Endothelial cell of umbilical vein (primary cell): ENCODE measurements around the gene LNPEP. TPM values are rescaled to one million over a fixed set of nuclear protein-coding genes. Genes with fewer than 3 reads are reported as not detected.

Source experiments
- Bru-seq: library from RNA; stranded (reverse); fragments of 400-500 nt; gene quantifications from one replicate; lab custom pipeline; 2021; lab: Mats Ljungman, UMichigan
- BruChase-seq, 2 experiments: library from RNA; stranded (reverse); fragments of 400-500 nt; gene quantifications; one replicate each; lab custom pipeline; 2021; lab: Mats Ljungman, UMichigan
- BruUV-seq: library from RNA; stranded (reverse); fragments of 400-500 nt; replicated peaks from 2 replicates; lab custom pipeline; 2021; lab: Mats Ljungman, UMichigan
- CTCF ChIA-PET: fragments of 300-600, 350-600 bp; sonication (Branson Sonifier 250); formaldehyde crosslinking; loops from one replicate; lab custom pipeline; 2021; ENCODE audit warnings: antibody characterized with exemption, inconsistent platforms; lab: Charles Lee
- POLR2A ChIA-PET: fragments of 300-600, 350-600 bp; sonication (Branson Sonifier 250); formaldehyde crosslinking; loops from one replicate; lab custom pipeline; 2021; ENCODE audit warnings: antibody characterized with exemption, inconsistent platforms; lab: Charles Lee
- DNase-seq: peaks from one replicate; pipeline ENCODE4 v3.0.0-alpha.2; 2011; ENCODE audit warnings: low read depth, low spot score
- FAIRE-seq: peaks from 2 replicates; lab custom pipeline; 2011; peaks lifted over from hg19 to GRCh38; lab: Jason Lieb, UNC
- H2AFZ ChIP-seq: 2 replicates; pipeline ENCODE4 v1.6.0; 2012; ENCODE audit warnings: low read depth, low read length, control low read depth, inconsistent platforms
- H3K27ac ChIP-seq: 2 replicates; pipeline ENCODE4 v1.5.1; 2011; ENCODE audit warnings: low read depth, mild to moderate bottlenecking, control low read depth, low read length, moderate library complexity; ENCODE audit not compliant: insufficient read depth
- H3K27me3 ChIP-seq, 2 experiments: 2 replicates each; pipeline versions ENCODE4 v1.6.0 to v1.6.1; 2011; ENCODE audit warnings: low read length in 2 of 2, mixed read lengths in 1 of 2; ENCODE audit not compliant: control insufficient read depth in 2 of 2, insufficient read depth in 2 of 2
- H3K36me3 ChIP-seq, 2 experiments: 2 replicates in 1 of 2; 3 replicates in 1 of 2; pipeline ENCODE4 v1.5.1; 2011; ENCODE audit warnings: low read length in 2 of 2, mild to moderate bottlenecking in 1 of 2, moderate library complexity in 1 of 2; ENCODE audit not compliant: control insufficient read depth in 2 of 2, insufficient read depth in 2 of 2; ENCODE audit errors: extremely low read depth in 1 of 2
- H3K4me1 ChIP-seq: 3 replicates; pipeline ENCODE4 v1.5.1; 2011; ENCODE audit warnings: mild to moderate bottlenecking, low read length; ENCODE audit not compliant: control insufficient read depth, insufficient read depth; ENCODE audit errors: extremely low read depth
- H3K4me2 ChIP-seq: 2 replicates; pipeline ENCODE4 v1.6.1; 2011; ENCODE audit warnings: low read length, control low read depth, mixed read lengths; ENCODE audit not compliant: insufficient read depth
- H3K4me3 ChIP-seq, 3 experiments: fragments of 200-600 bp in 1 of 3; sonication (generic), shearing (Covaris generic) in 1 of 3; replicated peaks in 1 of 3; 2 replicates each; pipeline ENCODE4 v1.5.1; 2011 to 2016; ENCODE audit warnings: control low read depth in 3 of 3, low read length in 3 of 3, mild to moderate bottlenecking in 2 of 3, inconsistent platforms in 1 of 3, low read depth in 1 of 3, moderate library complexity in 1 of 3; ENCODE audit not compliant: insufficient read depth in 1 of 3
- H3K79me2 ChIP-seq: 2 replicates; pipeline ENCODE4 v1.6.0; 2012; ENCODE audit warnings: low read length, inconsistent platforms; ENCODE audit not compliant: control insufficient read depth, insufficient read depth
- H3K9ac ChIP-seq: replicated peaks from 2 replicates; pipeline ENCODE3; 2011; ENCODE audit warnings: low read length, control low read depth; ENCODE audit not compliant: insufficient read depth; ENCODE audit errors: extremely low read depth
- H3K9me1 ChIP-seq: replicated peaks from 3 replicates; pipeline ENCODE4 v1.6.0; 2011; ENCODE audit warnings: mild to moderate bottlenecking, low read length; ENCODE audit not compliant: control insufficient read depth, insufficient read depth; ENCODE audit errors: extremely low read depth
- H3K9me3 ChIP-seq: replicated peaks from 2 replicates; pipeline ENCODE4 v1.5.1; 2012; ENCODE audit warnings: low read length, inconsistent platforms; ENCODE audit not compliant: control insufficient read depth, insufficient read depth
- H4K20me1 ChIP-seq: replicated peaks from 2 replicates; pipeline ENCODE3; 2011; ENCODE audit warnings: mild to moderate bottlenecking, low read length; ENCODE audit not compliant: control insufficient read depth, insufficient read depth; ENCODE audit errors: extremely low read depth
- EZH2 ChIP-seq: IDR thresholded peaks from 2 replicates; pipeline ENCODE4 v1.6.1; 2012; ENCODE audit warnings: borderline replicate concordance, low read depth, mild to moderate bottlenecking, moderate library complexity, low read length, inconsistent platforms; ENCODE audit not compliant: severe bottlenecking
- FOS ChIP-seq: IDR thresholded peaks from 2 replicates; pipeline ENCODE4 v1.6.1; 2011; ENCODE audit warnings: mild to moderate bottlenecking, low read length, moderate library complexity, borderline replicate concordance; ENCODE audit not compliant: insufficient read depth
- GATA2 ChIP-seq: IDR thresholded peaks from 2 replicates; pipeline ENCODE4 v1.7.0; 2011; ENCODE audit warnings: low read depth, mild to moderate bottlenecking, moderate library complexity, mixed read lengths, low read length; ENCODE audit not compliant: insufficient read length, insufficient read depth
- JUN ChIP-seq: IDR thresholded peaks from 2 replicates; pipeline ENCODE4 v1.6.1; 2011; ENCODE audit warnings: borderline replicate concordance, low read depth; ENCODE audit not compliant: insufficient read length, insufficient read depth
- MYC ChIP-seq: IDR thresholded peaks from one replicate; pipeline ENCODE4 v1.6.1; 2011; ENCODE audit warnings: mild to moderate bottlenecking, low read depth, low read length
- POLR2A ChIP-seq: IDR thresholded peaks from 2 replicates; pipeline ENCODE4 v1.6.1; 2012; ENCODE audit warnings: low read depth, mild to moderate bottlenecking, control low read depth, low read length
- POLR2AphosphoS5 ChIP-seq: IDR thresholded peaks from 2 replicates; pipeline ENCODE4 v1.6.1; 2012; ENCODE audit warnings: low read depth, mild to moderate bottlenecking, control low read depth, low read length, moderate library complexity; ENCODE audit not compliant: insufficient read depth
- dilution Hi-C: fragments of 300-500 bp; cut with MboI; formaldehyde crosslinking; loops from one replicate; pipeline ENCODE4 v1.15.0; 2019; ENCODE audit warnings: low sequenced_read_pairs; ENCODE audit not compliant: extremely low pct_ligation_motif_present
- intact Hi-C: fragments of 100-400 bp; cut with micrococcal nuclease; formaldehyde crosslinking; loops from one replicate; pipeline ENCODE4 v1.10.0; 2022
- long read RNA-seq: library from polyadenylated mRNA; stranded (forward); transcript quantifications from one replicate; pipeline ENCODE4 v2.0.0, GENCODE V29; 2021
- polyA minus RNA-seq, 3 experiments: library from RNA; depleted of rRNA, polyadenylated mRNA; stranded (reverse); fragments of >200 nt; gene quantifications; 1 replicate in 1 of 3; 2 replicates in 2 of 3; pipeline ENCODE4 v1.2.3, GENCODE V29; 2011
- polyA plus RNA-seq, 4 experiments: library from polyadenylated mRNA; depleted of rRNA in 3 of 4; stranded (reverse) in 3 of 4; unstranded in 1 of 4; fragments of >200 nt; gene quantifications; 2 replicates each; pipeline versions ENCODE4 v1.2.1 to v1.2.3, GENCODE V29; 2011 to 2012; ENCODE audit warnings: missing spikeins in 1 of 4
- total RNA-seq: library from RNA; stranded (reverse); gene quantifications from 2 replicates; pipeline ENCODE4 v1.2.3, GENCODE V29; 2021
- TF ChIP-seq, protein P1 (sequence below), 2 donors: IDR thresholded peaks; 1 replicate in 1 of 2; 2 replicates in 1 of 2; pipeline ENCODE4 v1.5.1; 2011; ENCODE audit warnings: low read length in 2 of 2, mild to moderate bottlenecking in 2 of 2, moderate library complexity in 2 of 2, control low read depth in 1 of 2, inconsistent platforms in 1 of 2, low read depth in 1 of 2; ENCODE audit not compliant: insufficient read depth in 1 of 2; ENCODE audit errors: extremely low read depth in 1 of 2
- TF ChIP-seq, protein P2 (sequence below): IDR thresholded peaks from 2 replicates; pipeline ENCODE4 v1.6.1; 2011; ENCODE audit not compliant: insufficient read depth, insufficient read length

The LNPEP gene
- total RNA-seq (23.4 and 23.5 TPM in 2 replicates), polyA plus RNA-seq (6.8 and 7.0 TPM in 2 replicates), polyA minus RNA-seq (38.9 and 39.0 TPM in 2 replicates), Bru-seq, nascent RNA (percentile 82 among the genes with signal in this experiment), BruChase-seq, experiment 1, labeled RNA remaining after a 6-hour chase (percentile 92 among the genes with signal in this experiment), BruChase-seq, experiment 2, labeled RNA remaining after a 2-hour chase (percentile 90 among the genes with signal in this experiment)
- 4.3 and 4.7 TPM in 2 replicates for polyA plus RNA-seq (2011; cell fraction: cytosol; rRNA removed)
- 14.0 and 17.3 TPM in 2 replicates for polyA plus RNA-seq (2011; cell fraction: nucleus; rRNA removed)
- polyA plus RNA-seq (2012): 5.8 and 10.0 TPM in 2 replicates
- 11.9 TPM for polyA minus RNA-seq (2011; cell fraction: cytosol; rRNA and poly(A)+ RNA removed)
- 42.8 and 54.7 TPM in 2 replicates for polyA minus RNA-seq (2011; cell fraction: nucleus; rRNA and poly(A)+ RNA removed)
- long read RNA-seq, full-length matches to known transcripts: 7 of 18 reads
- long read RNA-seq, partial matches to known transcripts: 4 of 18 reads
- long read RNA-seq, other reads (novel, unspliced or antisense): 7 of 18 reads

DNA sequence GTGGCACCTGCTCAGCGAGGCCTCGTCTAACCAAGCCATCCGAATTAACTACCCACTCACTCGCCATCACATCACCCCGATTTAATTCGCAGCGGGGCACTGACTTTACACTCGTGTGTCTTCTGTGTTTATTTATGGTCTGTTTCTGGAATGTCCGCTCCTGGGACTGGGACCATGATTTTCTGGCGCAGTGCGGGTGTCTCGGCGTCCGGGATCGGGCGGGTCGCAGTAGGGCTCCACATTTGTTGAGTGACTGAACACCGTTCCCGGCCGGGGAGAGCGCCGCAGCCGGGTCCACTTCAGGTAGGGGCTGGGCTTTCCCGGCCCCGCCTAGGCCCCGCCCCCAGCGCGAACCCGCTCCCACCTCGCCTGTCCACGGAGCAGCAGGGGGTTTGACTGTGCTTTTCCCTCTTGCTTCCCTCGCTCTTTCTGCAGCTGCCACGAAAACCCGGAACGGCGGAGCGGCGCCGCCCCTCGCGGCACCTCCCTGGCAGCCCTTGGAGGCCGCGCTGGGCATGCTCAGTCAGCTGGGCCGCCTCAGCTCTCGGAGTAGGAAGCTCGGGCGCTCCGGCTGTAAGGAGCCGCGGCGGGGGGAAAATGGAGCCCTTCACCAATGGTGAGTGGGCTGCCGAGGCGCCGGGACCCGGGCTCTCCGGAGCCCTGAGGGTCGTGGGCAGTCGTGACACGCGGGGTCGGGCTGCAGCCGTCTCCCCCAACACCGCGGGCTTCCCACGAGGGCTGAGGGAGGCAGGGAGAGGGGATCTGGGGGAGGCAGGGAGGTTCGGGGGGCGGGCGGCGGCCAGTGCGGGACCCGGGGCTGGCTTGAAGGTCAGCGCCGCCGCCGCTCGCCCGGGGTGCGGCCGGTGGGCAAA, at the start of gene LNPEP:
Gene LNPEP, plus strand, starts transcription at position 522 of the 872 bp plus-strand sequence. Its CDS starts 76 bp downstream, at position 598.
- ChIA-PET CTCF (interaction anchor here (1.0 to 3.8 kb wide), 10 partner anchors 13 to 207 kb away, joined by 3 to 29 read pairs (median 4); partner anchors contain the start of gene LIX1), POLR2A (interaction anchor here (0.6 kb wide), 1 partner anchor 140 kb away, joined by 5 read pairs; no protein-coding TSS in a partner anchor)
- Histone ChIP-seq H3K79me2 (peaks cover 29% of the 10 kb centered on the region), H3K9me3 (no peaks in the 10 kb centered on the region), H3K9me1 (no peaks in the 10 kb centered on the region), H3K36me3 (no peaks in the 10 kb centered on the region), H3K27ac (peak within 1 kb of the TSS; percentile 82), H4K20me1 (no peaks in the 10 kb centered on the region), H3K4me3 (peak within 1 kb of the TSS; percentile 30 to 97 (median 85)), H3K9ac (peak within 1 kb of the TSS; percentile 85), H3K27me3 (no peaks in the 10 kb centered on the region), H3K4me1 (peaks cover 21% of the 10 kb centered on the region), H3K4me2 (peak within 1 kb of the TSS; percentile 89), H2AFZ (peak within 1 kb of the TSS; percentile 87)
- TF ChIP-seq, protein P1, sequence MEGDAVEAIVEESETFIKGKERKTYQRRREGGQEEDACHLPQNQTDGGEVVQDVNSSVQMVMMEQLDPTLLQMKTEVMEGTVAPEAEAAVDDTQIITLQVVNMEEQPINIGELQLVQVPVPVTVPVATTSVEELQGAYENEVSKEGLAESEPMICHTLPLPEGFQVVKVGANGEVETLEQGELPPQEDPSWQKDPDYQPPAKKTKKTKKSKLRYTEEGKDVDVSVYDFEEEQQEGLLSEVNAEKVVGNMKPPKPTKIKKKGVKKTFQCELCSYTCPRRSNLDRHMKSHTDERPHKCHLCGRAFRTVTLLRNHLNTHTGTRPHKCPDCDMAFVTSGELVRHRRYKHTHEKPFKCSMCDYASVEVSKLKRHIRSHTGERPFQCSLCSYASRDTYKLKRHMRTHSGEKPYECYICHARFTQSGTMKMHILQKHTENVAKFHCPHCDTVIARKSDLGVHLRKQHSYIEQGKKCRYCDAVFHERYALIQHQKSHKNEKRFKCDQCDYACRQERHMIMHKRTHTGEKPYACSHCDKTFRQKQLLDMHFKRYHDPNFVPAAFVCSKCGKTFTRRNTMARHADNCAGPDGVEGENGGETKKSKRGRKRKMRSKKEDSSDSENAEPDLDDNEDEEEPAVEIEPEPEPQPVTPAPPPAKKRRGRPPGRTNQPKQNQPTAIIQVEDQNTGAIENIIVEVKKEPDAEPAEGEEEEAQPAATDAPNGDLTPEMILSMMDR (IDR thresholded peaks at IDR 0.05; ENCODE audit: extremely low read depth in 1 of 2, insufficient read depth in 1 of 2, low read depth in 1 of 2, low read length in 2 of 2): peak in 1 of 2 donors; percentile 1
- TF ChIP-seq EZH2: no peak
- TF ChIP-seq, protein P2, sequence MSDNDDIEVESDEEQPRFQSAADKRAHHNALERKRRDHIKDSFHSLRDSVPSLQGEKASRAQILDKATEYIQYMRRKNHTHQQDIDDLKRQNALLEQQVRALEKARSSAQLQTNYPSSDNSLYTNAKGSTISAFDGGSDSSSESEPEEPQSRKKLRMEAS: no peak
- no peak for TF ChIP-seq POLR2A
- TF ChIP-seq POLR2AphosphoS5: peak; percentile 81
- TF ChIP-seq JUN: no peak
- TF ChIP-seq MYC: peak; percentile 58
- no peak for TF ChIP-seq GATA2
- no peak for TF ChIP-seq FOS
- TSS peak; percentile 12 for BruUV-seq
- dilution Hi-C loops: no loop called here
- peak; percentile 88 for FAIRE-seq
- intact Hi-C loops: loop anchor here (1.0 to 10.0 kb wide), 10 partner anchors 33 to 1839 kb away; partner anchors contain the start of genes ERAP1, ERAP2, LIX1 and RGMB
- DNase-seq: peak; percentile 99
